Measurements from ENCODE around the gene KLHL3. TPM values are rescaled to one million over a fixed set of nuclear protein-coding genes. Genes with fewer than 3 reads are reported as not detected.

The KLHL3 gene
- total RNA-seq, 1 experiment from 2014 or later = 4.5 TPM

DNA sequence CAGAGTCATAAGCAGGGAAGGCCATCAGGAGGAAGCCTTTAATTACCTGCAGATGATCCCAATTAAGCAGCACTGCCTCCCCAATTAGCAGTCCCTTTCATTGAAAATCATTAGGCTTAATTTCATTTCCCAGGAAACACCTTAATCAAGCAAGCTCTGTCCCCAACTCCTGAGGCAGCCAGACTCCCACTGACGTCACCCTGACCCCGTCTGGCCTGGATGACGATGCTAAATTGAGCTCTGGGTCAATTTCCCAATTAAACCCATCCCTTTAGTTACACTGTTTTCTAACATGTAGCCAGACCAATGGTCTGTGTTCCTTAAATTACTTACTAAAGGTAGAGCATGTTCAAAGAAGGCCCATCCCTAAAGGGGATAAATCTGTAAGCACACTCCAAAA, 152.8 kb downstream of the KLHL3 start:
- DNase-seq (ENCODE audit: low spot score) = no peak

- DNase-seq (ENCODE audit: low spot score) = no peak
Observed at GRCh38 chr5:137582218-137582617, 153.7 kb downstream of the KLHL3 start.

DNA sequence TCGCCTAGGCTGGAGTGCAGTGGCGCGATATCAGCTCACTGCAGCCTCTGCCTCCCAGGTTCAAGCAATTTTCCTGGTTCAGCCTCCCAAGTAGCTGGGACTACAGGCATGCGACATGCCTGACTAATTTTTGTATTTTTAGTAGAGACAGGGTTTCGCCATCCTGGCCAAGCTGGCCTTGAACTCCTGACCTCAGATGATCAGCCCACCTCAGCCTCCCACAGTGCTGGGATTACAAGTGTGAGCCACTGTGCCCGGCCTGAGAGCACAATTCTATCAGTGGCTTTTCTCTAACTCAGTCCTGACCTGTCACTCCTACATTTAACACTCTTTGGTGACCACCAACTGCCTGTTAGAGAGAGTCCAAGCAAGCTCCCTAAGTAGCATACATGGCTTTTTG, 154.1 kb downstream of the KLHL3 start:
- no peak for DNase-seq (ENCODE audit: low spot score)

DNA sequence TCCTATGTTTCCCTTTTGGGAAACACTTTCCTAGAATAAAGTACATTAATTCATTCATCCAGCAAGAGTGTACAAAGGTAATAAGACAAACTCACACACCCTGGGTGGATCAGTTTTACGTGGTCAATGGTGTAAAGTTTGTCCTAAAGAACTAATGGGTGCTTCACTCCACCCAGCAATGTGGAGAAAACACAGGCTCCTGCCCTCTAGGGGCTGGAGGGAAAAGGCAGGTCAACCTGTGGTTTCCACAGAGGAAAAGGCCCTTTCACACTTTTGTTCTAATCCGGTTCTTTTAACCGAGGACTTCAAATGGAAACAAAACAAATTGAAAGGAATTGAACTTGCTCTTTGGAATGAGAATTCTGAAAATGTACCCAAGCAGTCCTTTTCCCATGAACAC, 155.9 kb downstream of the KLHL3 start:
- peak; percentile 20 for DNase-seq (ENCODE audit: low spot score)

GRCh38 chr5:137575847-137576246, 160.0 kb downstream of the KLHL3 start:
- DNase-seq (ENCODE audit: low spot score) = no peak

- no peak for DNase-seq (ENCODE audit: low spot score)
Observed at GRCh38 chr5:137575211-137575610, 160.7 kb downstream of the KLHL3 start.

- DNase-seq (ENCODE audit: low spot score) = no peak
Observed at GRCh38 chr5:137573376-137573775, 162.5 kb downstream of the KLHL3 start.

- DNase-seq (ENCODE audit: low spot score) = no peak
Observed at GRCh38 chr5:137572042-137572695, 163.7 kb downstream of the KLHL3 start.

GRCh38 chr5:137570070-137570469, 165.8 kb downstream of the KLHL3 start:
- no peak for DNase-seq (ENCODE audit: low spot score)

Small RNA genes within 50 kb of the gene (small RNA-seq; reads per million reads assigned to genes)
- gene MIR874 = 0.22 reads per million

Other genes with a start within 250 kb of the KLHL3 start
- gene SPOCK1, start 236.8 kb downstream of the KLHL3 start, total RNA-seq (2014; rRNA removed; shearing (Covaris generic)) = not detected in 2 replicates
- 16.0 and 20.1 TPM in 2 replicates for gene HNRNPA0, start 18.3 kb upstream of the KLHL3 start, total RNA-seq (2014; rRNA removed; shearing (Covaris generic))
- 0.10 TPM in 1 of 2 replicates, not detected in the other for gene MYOT, start 131.8 kb upstream of the KLHL3 start, total RNA-seq (2014; rRNA removed; shearing (Covaris generic))
- gene PKD2L2, start 153.4 kb upstream of the KLHL3 start, total RNA-seq (2014; rRNA removed; shearing (Covaris generic)) = not detected in 2 replicates

Data from HT-29 (cell line).